T-helper 1 cell treated with Interleukin-12 subunit alpha and Interleukin-12 subunit beta and Interleukin-4 antibody, amounts not matched to agents 30 μg/mL and 1 μg/mL, for 36 hours (primary cell): ENCODE measurements around the gene FANCC.
A peak's percentile ranks its signal among the peaks of the same experiment; 100 is the strongest.

Experiments used
- H3K27ac Mint-ChIP-seq: one replicate; pipeline ENCODE4 v1.8.0; 2021; ENCODE audit warnings: mild to moderate bottlenecking, mixed read lengths
- H3K27me3 Mint-ChIP-seq: one replicate; pipeline ENCODE4 v1.8.0; 2021; ENCODE audit warnings: low read depth, mixed read lengths
- H3K36me3 Mint-ChIP-seq: one replicate; pipeline ENCODE4 v1.8.0; 2021; ENCODE audit warnings: low read depth, mixed read lengths
- H3K4me1 Mint-ChIP-seq: one replicate; pipeline ENCODE4 v1.8.0; 2021; ENCODE audit warnings: low read depth, mixed read lengths
- H3K4me3 Mint-ChIP-seq: one replicate; pipeline ENCODE4 v1.8.0; 2021; ENCODE audit warnings: mild to moderate bottlenecking, moderate library complexity, mixed read lengths
- H3K9me3 Mint-ChIP-seq: one replicate; pipeline ENCODE4 v1.8.0; 2021; ENCODE audit warnings: mixed read lengths

The FANCC gene

DNA sequence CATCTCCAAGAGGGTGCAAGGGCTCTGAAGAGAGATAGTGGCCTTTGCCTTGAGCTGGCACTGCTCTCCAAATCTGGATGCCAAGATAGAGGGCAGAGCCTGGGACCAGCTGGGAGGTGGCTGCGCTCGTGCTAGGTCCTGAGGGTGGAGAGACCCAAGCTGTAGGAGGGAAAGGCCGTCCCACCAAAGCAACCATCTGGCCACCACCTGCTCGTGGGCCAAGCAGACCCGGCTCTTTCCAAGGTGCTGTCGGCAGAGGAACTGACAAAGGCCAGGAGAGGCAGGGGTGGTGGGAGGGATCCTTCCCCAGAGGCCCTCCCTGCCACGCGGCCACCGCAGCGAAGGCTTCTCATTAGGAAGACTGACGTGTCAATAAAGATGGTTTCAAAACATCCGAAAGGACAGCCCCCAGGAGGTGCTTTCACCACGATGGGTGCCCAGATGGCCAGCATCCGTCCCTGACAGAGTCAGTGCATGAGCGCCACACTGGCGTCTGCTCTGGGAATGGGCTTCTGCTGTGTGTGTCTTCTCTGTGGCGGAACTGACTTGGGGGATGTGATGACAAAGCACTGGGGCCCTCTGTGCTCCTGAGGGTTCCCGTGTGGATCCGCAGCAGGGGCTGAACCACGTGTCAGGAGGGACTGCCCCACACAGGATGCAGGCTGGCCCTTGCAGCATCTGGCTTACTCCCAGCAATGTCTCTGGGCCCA, 213.5 kb downstream of the FANCC start:
- Mint-ChIP-seq H3K27ac (no peak overlapping the region), H3K9me3 (no peaks in the 10 kb centered on the region), H3K27me3 (no peaks in the 10 kb centered on the region), H3K4me1 (no peaks in the 10 kb centered on the region), H3K36me3 (peaks cover 2% of the 10 kb centered on the region), H3K4me3 (no peak overlapping the region)

DNA sequence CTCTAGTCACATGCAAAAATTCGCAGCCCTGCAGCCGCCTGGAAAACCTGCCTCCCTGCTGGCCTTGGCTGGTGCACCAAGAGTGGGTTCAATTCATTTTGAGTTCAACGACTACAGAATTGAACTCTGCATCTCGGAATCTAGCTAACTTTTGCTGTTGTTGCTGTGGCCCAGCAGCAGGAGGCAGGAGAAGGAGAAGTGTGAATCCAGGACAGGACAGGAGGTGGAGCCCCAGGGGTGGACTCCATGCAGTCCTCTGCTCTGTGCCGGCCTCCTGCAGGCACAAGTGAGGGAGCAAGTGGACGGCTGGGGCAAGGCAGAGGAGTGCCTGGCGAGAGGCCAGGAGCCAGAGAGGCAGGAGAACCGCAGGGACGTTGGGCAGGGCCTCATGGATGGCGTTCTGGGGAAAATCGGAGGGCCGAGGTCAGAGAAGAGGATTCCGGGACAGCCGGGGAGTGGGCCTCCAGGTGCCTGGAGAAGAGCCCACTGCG, 214.2 kb downstream of the FANCC start:
- H3K9me3 Mint-ChIP-seq: no peaks in the 10 kb centered on the region
- no peak overlapping the region for H3K4me3 Mint-ChIP-seq
- no peaks in the 10 kb centered on the region for H3K4me1 Mint-ChIP-seq
- no peaks in the 10 kb centered on the region for H3K27me3 Mint-ChIP-seq
- H3K36me3 Mint-ChIP-seq: peaks cover 2% of the 10 kb centered on the region
- H3K27ac Mint-ChIP-seq: no peak overlapping the region

DNA sequence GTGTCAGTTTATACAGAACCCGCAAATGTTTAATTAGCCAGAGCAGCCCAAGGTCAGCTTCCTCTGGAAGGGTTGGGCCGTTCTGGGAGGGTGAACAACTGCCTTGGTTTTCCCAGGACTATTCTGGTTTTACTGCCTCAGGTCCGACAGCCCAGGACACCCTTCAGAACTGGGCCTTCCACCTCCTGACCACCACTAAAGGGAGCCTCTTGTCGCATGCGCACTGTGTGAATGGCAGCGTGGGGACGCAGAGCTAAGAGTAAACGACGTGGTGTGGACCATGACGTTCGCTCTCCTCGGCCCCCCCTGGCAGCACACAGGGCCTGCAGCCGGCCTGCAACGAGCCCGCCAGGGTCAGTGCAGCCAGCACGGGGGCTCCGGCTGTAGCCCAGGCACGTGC, 214.9 kb downstream of the FANCC start:
- no peaks in the 10 kb centered on the region for H3K9me3 Mint-ChIP-seq

DNA sequence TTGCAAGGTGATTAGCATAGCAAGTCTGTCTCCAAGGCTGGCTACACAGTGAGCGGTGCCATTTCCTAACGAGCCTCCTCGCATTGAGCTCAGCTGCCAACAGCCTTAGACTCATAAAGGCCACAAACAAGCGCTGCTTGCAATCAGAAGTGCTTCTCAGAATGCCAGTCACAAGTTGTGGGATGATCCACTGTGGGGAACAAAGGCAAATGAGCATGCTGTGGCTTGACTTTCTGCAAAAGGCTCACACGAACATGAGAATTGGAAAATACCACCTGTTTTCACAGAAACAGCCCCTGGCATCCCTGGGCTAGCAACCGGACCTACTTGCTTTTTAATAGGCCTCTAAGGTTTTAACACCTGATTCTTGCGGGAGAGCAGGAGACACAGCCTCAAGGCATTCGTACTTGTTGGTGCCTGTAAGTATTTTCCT, 215.5 kb downstream of the FANCC start:
- Mint-ChIP-seq H3K27me3 (no peaks in the 10 kb centered on the region), H3K36me3 (peaks cover 2% of the 10 kb centered on the region), H3K4me1 (no peaks in the 10 kb centered on the region), H3K4me3 (no peak overlapping the region), H3K9me3 (no peaks in the 10 kb centered on the region), H3K27ac (no peak overlapping the region)

More for the DNA sequence above, 214.9 kb downstream of the FANCC start:
- Mint-ChIP-seq H3K4me1 (no peaks in the 10 kb centered on the region), H3K27ac (no peak overlapping the region), H3K4me3 (no peak overlapping the region), H3K27me3 (no peaks in the 10 kb centered on the region), H3K36me3 (peaks cover 2% of the 10 kb centered on the region)

DNA sequence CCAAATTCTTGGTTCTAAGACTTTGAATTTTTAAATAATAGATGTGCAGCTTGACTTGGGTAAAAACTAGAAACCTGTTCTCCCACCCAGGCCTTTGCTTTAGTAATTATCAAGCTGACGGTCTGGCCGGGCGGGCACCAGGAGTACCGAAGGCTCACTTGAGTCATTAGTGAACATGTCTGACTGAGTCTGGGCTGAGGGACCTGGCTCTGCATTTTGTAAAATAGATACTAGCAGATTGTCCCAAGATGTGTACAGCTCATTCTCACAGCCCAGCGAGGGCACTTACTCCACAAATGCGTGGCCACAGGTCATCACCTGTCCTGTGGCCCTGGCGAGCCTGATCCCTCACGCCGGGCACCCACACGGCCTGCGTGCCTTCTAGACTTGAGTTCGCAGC, 216.2 kb downstream of the FANCC start:
- H3K4me3 Mint-ChIP-seq: no peak overlapping the region
- H3K9me3 Mint-ChIP-seq: no peaks in the 10 kb centered on the region
- no peaks in the 10 kb centered on the region for H3K27me3 Mint-ChIP-seq
- H3K36me3 Mint-ChIP-seq: peaks cover 2% of the 10 kb centered on the region
- H3K27ac Mint-ChIP-seq: no peak overlapping the region
- no peaks in the 10 kb centered on the region for H3K4me1 Mint-ChIP-seq

DNA sequence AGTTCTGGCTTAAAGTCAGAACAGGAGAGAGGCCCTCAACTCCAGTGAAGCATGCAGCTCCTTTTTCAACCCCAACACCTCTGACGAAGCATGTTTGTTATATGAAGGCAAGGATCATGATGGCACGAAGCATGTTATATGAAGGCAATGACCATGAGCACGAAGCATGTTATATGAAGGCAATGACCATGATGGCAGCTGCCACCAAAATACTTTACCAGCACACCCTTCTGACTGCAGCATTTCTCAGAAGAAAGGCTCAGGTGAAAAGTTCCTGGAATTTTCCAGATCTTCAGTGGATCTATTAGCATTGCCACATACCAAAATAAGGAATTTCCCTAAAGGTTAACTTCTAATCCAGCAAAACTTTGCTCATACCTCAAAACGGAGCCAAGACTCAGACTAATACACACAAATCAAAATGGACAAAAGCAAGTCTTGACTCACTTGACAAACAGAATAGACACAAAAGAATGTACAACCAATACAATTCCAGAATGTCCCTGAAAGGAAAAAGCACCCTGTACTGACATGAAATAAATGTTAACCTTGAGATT, 217.4 kb downstream of the FANCC start:
- H3K4me1 Mint-ChIP-seq: no peaks in the 10 kb centered on the region
- no peaks in the 10 kb centered on the region for H3K27me3 Mint-ChIP-seq
- no peaks in the 10 kb centered on the region for H3K36me3 Mint-ChIP-seq
- H3K27ac Mint-ChIP-seq: no peak overlapping the region
- H3K9me3 Mint-ChIP-seq: no peaks in the 10 kb centered on the region
- no peak overlapping the region for H3K4me3 Mint-ChIP-seq

DNA sequence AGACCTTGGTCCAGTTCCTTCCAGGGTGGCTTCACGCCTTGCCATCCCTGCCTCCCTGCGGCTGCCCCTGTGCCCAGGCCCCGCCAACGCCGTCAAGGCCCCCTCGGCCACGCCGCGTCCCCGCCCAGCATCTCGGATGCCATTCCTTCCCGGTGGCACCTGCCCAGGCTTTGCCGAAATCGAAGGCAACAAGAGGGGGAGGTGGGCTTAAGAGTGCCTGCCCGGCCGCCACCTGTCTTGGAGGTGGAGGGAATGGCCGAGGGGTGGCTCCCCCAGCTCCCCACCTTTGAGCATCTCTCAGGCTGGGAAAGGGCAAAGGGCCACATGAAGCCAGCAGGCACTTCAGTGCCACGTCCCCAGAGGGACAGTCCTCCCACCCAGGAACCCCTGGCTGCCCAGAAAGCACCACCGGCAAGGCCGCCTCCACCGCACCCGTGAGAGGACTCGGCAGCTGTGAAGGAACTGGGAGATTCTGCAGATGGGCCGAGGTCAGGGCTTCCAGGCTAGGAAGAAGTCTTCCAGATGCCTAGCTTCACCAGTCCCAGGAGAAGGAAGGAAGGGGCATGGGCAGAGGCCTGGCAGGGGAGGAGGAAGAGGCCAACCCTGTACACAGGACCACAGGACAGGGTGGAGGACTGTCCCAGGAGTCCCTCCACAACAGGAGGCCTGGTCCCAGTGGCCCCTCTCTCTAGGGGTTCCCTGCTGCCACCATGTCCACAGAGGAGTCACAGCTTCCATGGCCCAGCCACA, 218.0 kb downstream of the FANCC start:
- H3K27ac Mint-ChIP-seq: no peak overlapping the region
- H3K4me3 Mint-ChIP-seq: no peak overlapping the region
- H3K36me3 Mint-ChIP-seq: no peaks in the 10 kb centered on the region
- H3K27me3 Mint-ChIP-seq: no peaks in the 10 kb centered on the region
- no peaks in the 10 kb centered on the region for H3K9me3 Mint-ChIP-seq
- H3K4me1 Mint-ChIP-seq: no peaks in the 10 kb centered on the region

DNA sequence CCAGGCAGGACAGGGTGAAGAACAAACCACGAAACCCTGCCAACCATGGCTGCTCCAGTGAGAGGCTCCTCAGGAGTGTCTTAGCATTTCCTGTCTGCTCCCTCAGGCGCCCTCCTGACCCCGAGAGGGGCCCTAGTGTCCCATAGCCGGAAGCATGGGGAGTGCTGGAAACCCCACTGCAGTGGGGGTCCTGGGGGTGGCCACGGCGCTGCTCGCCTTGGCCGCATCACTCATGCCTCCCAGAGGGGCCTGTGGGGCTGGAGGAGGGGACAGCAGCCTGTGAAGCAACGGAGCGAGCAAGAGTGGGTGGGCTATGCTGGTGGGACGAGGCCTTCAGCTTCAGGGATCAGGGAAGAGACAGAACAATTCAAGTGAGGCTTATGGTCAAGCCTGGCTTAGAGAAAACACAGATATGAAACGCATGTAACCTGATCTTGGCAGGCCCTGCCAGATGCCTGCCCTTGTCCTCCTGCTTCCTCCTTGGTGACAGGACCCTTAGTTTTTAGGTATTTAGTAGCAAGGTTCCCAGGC, 219.1 kb downstream of the FANCC start:
- Mint-ChIP-seq H3K27ac (peak overlapping the region; percentile 52), H3K4me3 (no peak overlapping the region), H3K27me3 (no peaks in the 10 kb centered on the region), H3K36me3 (no peaks in the 10 kb centered on the region), H3K4me1 (peaks cover 4% of the 10 kb centered on the region), H3K9me3 (no peaks in the 10 kb centered on the region)

DNA sequence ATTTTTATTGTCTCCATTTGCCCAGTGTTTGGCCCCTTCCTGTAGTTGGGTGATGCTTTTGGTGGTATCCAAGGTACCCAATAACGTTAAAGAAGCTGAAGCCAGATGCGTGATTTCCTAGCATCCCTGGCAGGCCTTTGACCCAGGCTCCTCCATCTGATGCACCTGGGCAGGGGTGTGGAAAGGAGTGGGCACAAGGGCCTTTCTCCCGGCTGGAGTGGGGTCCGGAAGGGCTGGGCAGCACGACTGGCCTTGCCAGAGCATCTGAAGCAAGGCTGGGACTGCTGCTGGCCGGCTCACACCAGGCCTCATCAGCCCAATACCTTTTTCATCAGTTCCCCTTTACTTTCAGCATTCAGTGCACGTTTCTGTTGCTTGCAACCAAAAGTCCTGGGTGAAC, 220.2 kb downstream of the FANCC start:
- H3K4me1 Mint-ChIP-seq: peaks cover 11% of the 10 kb centered on the region
- no peak overlapping the region for H3K27ac Mint-ChIP-seq
- H3K27me3 Mint-ChIP-seq: no peaks in the 10 kb centered on the region
- no peaks in the 10 kb centered on the region for H3K36me3 Mint-ChIP-seq
- H3K9me3 Mint-ChIP-seq: no peaks in the 10 kb centered on the region
- H3K4me3 Mint-ChIP-seq: no peak overlapping the region

DNA sequence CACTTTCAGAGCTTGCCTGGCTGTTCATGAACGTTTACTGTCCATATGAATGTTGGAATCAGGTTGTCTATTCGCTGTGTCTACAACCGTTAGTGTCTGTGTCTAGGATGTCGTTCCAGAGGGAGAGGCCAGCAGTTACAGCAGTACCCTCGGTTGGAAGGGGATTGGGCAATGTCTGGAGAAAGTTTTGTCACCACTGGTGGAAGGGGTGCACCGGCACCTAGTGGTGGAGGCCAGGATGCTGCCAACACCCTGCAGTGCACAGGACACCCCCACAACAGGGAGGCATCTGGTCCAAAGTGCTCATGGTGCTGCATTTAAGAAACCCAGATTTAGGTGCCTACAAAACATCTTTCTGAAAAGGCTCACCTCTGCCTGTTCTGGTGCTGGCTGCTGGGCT, 220.7 kb downstream of the FANCC start:
- H3K9me3 Mint-ChIP-seq: no peaks in the 10 kb centered on the region
- H3K4me3 Mint-ChIP-seq: no peak overlapping the region
- no peaks in the 10 kb centered on the region for H3K36me3 Mint-ChIP-seq
- H3K4me1 Mint-ChIP-seq: peaks cover 11% of the 10 kb centered on the region
- H3K27ac Mint-ChIP-seq: no peak overlapping the region
- no peaks in the 10 kb centered on the region for H3K27me3 Mint-ChIP-seq

DNA sequence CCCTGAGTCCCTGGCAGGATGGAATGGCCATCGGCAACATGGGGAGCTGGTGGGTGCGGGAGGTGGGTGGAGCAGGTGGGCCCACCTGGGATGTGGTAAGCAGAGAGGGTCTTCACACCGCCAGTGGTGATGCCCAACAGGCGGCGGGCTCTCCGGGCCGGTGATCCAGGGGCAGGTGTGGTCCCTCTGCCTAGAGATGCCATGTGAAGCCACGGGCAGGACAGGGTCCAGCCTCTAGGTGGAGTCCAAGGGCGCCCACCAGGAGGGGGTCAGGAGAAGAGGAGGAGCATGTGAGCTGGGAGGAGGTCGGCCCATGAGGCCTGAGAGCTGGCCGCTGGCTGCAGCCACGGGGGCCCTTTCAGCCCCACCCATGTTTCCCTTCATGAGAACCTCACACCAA, 221.1 kb downstream of the FANCC start:
- Mint-ChIP-seq H3K27me3 (no peaks in the 10 kb centered on the region), H3K4me1 (peaks cover 11% of the 10 kb centered on the region), H3K4me3 (no peak overlapping the region), H3K9me3 (no peaks in the 10 kb centered on the region), H3K27ac (no peak overlapping the region), H3K36me3 (no peaks in the 10 kb centered on the region)

DNA sequence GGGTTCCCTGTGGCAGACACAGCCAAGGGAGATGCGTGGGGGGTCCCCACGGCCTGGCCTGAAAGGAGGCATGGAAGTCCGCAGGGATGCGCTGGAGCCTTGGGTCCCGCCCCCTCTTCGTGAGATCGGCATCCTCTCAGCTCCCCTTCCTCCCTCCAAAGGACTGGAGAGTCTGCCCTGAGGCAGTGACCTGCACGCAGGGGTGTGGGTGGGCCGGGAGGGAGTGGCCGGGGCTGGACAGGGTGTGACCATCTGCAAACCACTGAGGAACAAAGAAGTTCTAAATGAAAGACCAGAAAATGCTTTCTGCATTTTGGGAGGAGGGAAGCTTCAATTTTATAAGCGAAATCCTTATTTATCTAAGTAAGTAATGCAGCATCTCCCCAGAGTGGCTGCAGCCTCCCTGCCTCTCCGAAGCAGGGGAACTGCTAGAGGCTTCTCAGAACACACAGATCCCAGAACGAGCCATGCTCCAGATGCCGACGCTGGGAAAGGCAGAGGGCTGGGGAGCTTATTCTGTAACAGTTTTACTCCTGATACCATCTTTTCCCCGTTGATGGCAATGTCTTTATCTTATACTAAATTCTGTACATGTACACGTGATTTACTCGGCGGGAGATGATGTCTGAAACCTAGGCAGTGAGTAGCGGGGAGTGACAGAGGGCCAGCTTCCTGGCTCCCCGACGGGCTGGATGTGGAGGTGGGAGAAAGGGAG, 221.7 kb downstream of the FANCC start:
- Mint-ChIP-seq H3K9me3 (no peaks in the 10 kb centered on the region), H3K4me3 (no peak overlapping the region), H3K27ac (no peak overlapping the region), H3K36me3 (no peaks in the 10 kb centered on the region), H3K4me1 (peaks cover 11% of the 10 kb centered on the region), H3K27me3 (no peaks in the 10 kb centered on the region)

DNA sequence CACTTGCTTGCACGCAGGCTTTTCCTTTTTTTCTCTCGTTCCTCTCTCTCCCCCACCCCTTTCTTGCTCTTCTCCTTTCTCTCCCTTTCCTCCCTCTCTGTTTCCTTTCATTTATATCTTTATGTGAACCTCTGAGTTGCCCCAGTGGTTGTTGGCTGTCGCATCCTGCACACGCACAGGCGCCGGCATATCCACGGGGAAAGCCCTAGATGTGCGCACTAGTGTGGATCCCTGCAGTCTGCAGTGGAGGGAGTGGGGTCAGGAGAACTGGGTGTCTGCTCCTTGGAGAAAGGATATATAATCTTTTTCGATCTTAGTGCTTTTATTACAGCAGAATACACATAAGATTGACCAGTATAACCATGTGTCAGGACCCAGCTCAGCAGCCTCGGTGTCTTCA, 223.5 kb downstream of the FANCC start:
- Mint-ChIP-seq H3K27ac (no peak overlapping the region), H3K9me3 (no peaks in the 10 kb centered on the region), H3K27me3 (no peaks in the 10 kb centered on the region), H3K4me1 (peaks cover 11% of the 10 kb centered on the region), H3K36me3 (no peaks in the 10 kb centered on the region), H3K4me3 (no peak overlapping the region)

DNA sequence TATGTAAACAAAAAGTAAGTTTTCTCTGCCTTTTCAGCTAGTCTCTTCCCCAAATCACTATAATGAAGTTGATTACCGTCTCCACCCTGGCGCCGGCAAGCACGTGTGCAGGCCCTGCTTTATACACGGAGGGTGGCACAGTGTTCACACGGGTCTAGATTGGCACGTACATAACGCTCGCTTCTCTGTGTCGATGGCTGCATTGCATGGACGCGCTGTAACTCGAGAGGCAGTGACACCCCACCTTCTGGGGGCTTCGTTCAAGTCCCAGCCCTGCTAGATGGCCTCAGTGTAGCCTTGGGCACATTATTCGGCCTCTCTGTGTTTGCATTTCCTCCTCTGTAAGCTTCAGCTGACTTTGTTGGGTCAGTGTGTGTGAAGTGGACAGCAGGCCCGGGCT, 223.9 kb downstream of the FANCC start:
- H3K4me3 Mint-ChIP-seq: no peak overlapping the region
- no peaks in the 10 kb centered on the region for H3K36me3 Mint-ChIP-seq
- no peaks in the 10 kb centered on the region for H3K27me3 Mint-ChIP-seq
- no peaks in the 10 kb centered on the region for H3K9me3 Mint-ChIP-seq
- H3K27ac Mint-ChIP-seq: no peak overlapping the region
- peaks cover 11% of the 10 kb centered on the region for H3K4me1 Mint-ChIP-seq
